ENCODE data around the gene TMEM273.

GRCh38 chr10:49112098-49112497 is 76.1 kb downstream of the TMEM273 start:
- TF ChIP-seq MAX (IDR thresholded peaks at IDR 0.05), result no peak
- no peak for TF ChIP-seq EP300 (IDR thresholded peaks at IDR 0.05; ENCODE audit: borderline replicate concordance)
- no peak for TF ChIP-seq TEAD4 (IDR thresholded peaks at IDR 0.05)
- no peak for TF ChIP-seq YY1 (IDR thresholded peaks at IDR 0.05; ENCODE audit: low read depth)
